ENCODE measurements around the gene GALNT18. TPM values are rescaled to one million over a fixed set of nuclear protein-coding genes. Genes with fewer than 3 reads are reported as not detected.

The GALNT18 gene
- total RNA-seq, 4 donors from 2014 or later, result 4.7 to 20.4 (median 14.1) TPM

DNA sequence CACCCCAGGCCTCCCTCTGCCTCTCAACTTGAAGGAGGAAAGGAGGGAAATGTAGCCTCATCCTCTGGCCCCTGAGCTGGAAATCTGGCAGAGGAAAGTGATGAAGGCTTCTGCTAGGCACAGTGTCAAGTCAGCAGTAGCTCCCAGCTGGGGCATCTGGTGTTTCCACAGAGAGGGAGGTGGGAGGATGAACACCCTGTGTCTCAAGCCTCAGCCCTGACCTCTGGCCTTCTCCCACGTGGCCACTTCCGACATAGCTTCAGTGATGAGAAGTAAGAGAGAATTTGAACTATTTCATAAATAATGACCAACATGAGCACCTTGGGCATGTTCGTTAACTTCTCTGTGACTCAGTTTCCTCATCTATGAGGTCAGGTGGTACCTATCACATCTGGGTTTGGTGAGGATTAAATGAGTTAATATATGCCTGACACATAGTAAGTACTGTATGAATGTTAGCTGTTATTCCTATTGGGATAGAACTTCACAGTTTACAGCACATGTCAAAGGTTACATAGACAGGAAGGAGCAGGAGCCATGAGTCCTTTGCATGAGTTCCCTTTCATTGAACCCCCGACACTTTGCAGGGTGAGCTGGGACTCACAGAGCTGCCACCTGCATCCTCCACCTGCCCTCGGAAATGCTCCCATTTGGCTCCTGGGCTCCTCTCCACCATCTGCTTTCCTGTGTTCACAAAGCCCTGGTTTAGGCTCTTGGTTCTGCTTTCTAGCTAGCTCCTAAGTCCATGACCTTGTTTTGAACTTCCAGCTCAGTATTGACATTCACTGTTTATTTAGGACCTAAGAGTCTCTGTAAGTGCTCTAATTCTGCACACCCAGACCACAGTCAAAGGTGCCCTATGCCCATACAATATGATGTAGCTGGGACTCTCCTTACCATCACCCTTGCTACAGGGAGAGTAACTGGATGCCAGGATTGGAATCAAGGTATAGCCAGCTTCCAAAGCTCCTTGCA, 330.5 kb downstream of the GALNT18 start:
- H3K36me3 ChIP-seq, result no peaks in the 10 kb centered on the region
- H3K4me3 ChIP-seq, result no peak overlapping the region
- no peaks in the 10 kb centered on the region for H3K27me3 ChIP-seq
- no peak for DNase-seq
- 65 to 85% methylated on average over 5 of the region's 5 CpGs for WGBS, 2 donors
- intact Hi-C loops (cut with DNase I), result no loop called here
- TF ChIP-seq, protein P1, sequence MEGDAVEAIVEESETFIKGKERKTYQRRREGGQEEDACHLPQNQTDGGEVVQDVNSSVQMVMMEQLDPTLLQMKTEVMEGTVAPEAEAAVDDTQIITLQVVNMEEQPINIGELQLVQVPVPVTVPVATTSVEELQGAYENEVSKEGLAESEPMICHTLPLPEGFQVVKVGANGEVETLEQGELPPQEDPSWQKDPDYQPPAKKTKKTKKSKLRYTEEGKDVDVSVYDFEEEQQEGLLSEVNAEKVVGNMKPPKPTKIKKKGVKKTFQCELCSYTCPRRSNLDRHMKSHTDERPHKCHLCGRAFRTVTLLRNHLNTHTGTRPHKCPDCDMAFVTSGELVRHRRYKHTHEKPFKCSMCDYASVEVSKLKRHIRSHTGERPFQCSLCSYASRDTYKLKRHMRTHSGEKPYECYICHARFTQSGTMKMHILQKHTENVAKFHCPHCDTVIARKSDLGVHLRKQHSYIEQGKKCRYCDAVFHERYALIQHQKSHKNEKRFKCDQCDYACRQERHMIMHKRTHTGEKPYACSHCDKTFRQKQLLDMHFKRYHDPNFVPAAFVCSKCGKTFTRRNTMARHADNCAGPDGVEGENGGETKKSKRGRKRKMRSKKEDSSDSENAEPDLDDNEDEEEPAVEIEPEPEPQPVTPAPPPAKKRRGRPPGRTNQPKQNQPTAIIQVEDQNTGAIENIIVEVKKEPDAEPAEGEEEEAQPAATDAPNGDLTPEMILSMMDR (IDR thresholded peaks at IDR 0.05), result no peak
- TF ChIP-seq POLR2A (IDR thresholded peaks at IDR 0.05), result no peak
- H3K27ac ChIP-seq, result no peak overlapping the region
- no peaks in the 10 kb centered on the region for H3K4me1 ChIP-seq
- H3K9me3 ChIP-seq, result no peaks in the 10 kb centered on the region

- WGBS, 2 donors, result 98 to 100% methylated on average over 2 to 4 of the region's 4 CpGs
- no peak overlapping the region for H3K27ac ChIP-seq
- intact Hi-C loops (cut with DNase I), result no loop called here
- H3K4me3 ChIP-seq, result no peak overlapping the region
- H3K27me3 ChIP-seq, result no peaks in the 10 kb centered on the region
- H3K4me1 ChIP-seq, result no peaks in the 10 kb centered on the region
- no peak for DNase-seq
- H3K36me3 ChIP-seq, result no peaks in the 10 kb centered on the region
- TF ChIP-seq POLR2A (IDR thresholded peaks at IDR 0.05), result no peak
- TF ChIP-seq, protein P1 (IDR thresholded peaks at IDR 0.05), result no peak
- no peaks in the 10 kb centered on the region for H3K9me3 ChIP-seq
These were observed 331.5 kb downstream of the GALNT18 start for GRCh38 chr11:11290354-11290753.

DNA sequence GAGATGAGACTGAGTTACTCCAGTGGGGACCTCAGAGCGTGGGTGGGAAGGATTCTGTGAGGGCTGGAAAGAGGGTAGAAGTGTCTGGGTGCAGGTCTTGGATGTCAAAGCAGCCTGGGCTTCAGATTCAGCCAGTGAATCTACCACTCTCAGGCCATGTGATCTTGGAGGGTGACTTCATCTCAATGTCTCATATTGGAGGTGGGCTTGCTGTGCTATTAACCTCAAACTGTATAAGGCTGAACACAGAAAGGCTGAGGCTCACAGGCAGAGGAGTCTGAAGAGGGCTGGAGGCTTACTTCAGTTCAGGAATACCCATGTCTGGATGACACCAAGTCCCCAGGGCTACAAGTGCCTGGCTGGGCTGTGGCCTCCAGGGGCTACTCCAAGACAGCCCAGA, 332.1 kb downstream of the GALNT18 start:
- 75 to 88% methylated on average over 1 of the region's 1 CpG for WGBS, 2 donors
- TF ChIP-seq POLR2A (IDR thresholded peaks at IDR 0.05), result no peak
- TF ChIP-seq, protein P1 (IDR thresholded peaks at IDR 0.05), result no peak
- Histone ChIP-seq H3K27ac (no peak overlapping the region), H3K4me1 (no peaks in the 10 kb centered on the region), H3K36me3 (no peaks in the 10 kb centered on the region), H3K4me3 (no peak overlapping the region), H3K27me3 (no peaks in the 10 kb centered on the region), H3K9me3 (no peaks in the 10 kb centered on the region)
- intact Hi-C loops (cut with DNase I), result no loop called here
- no peak for DNase-seq

- Histone ChIP-seq H3K4me1 (no peaks in the 10 kb centered on the region), H3K4me3 (no peak overlapping the region), H3K27ac (no peak overlapping the region), H3K36me3 (no peaks in the 10 kb centered on the region), H3K9me3 (no peaks in the 10 kb centered on the region), H3K27me3 (no peaks in the 10 kb centered on the region)
- TF ChIP-seq, protein P1 (IDR thresholded peaks at IDR 0.05), result no peak
- no peak for TF ChIP-seq POLR2A (IDR thresholded peaks at IDR 0.05)
- DNase-seq, result no peak
- 80 to 91% methylated on average over 7 of the region's 7 CpGs for WGBS, 2 donors
- intact Hi-C loops (cut with DNase I), result no loop called here
These were observed 332.7 kb downstream of the GALNT18 start for GRCh38 chr11:11288972-11289616.

DNA sequence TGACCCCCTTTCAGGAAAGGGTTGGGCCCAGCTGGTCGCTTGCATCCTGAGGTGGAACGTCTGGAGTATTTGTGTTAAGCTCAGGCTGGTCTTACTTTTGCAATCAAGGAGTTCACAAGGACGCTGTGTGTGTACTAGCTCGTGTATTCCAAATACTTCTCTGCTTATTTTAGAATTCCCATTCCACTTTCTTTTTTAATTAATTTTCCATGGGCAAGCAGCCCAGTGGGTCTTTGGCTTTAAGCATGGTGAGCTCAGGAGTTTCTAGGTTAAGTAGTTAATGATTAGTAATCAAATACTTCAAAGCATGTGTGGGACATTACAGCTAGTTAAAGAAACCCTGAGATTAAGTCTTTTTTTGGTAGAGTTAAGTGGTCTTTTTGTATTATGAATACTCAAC, 337.3 kb downstream of the GALNT18 start:
- TF ChIP-seq, protein P1 (IDR thresholded peaks at IDR 0.05), result no peak
- no peak for TF ChIP-seq POLR2A (IDR thresholded peaks at IDR 0.05)
- no peaks in the 10 kb centered on the region for H3K27me3 ChIP-seq
- H3K4me3 ChIP-seq, result no peak overlapping the region
- no peaks in the 10 kb centered on the region for H3K36me3 ChIP-seq
- no peaks in the 10 kb centered on the region for H3K9me3 ChIP-seq
- peaks cover 0 to 21% (median 0%) of the 10 kb centered on the region in 3 donors for H3K4me1 ChIP-seq
- intact Hi-C loops (cut with DNase I), result no loop called here
- DNase-seq, result no peak
- H3K27ac ChIP-seq, result no peak overlapping the region
- WGBS, 2 donors, result 67 to 74% methylated on average over 3 to 4 of the region's 4 CpGs
